ENCODE measurements around the gene SELENOP.

SELENOP gene

DNA sequence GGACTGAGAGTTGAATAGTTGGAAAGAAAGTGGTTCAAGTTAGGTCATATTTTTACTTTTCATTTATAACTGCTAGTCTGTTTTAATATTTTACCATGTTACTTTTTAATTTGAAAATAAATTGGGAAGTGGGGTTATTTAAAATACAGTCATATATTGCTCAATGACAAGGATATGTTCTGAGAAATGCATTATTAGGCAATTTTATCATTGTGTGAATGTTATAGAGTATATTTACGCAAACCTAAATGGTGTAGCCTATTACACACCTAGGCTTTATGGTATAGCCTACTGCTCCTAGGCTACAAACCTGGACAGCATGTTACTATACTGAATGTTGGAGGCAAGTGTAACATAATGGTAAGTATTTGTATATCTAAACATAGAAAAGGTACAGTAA, 49.9 kb downstream of the SELENOP start:
- Histone ChIP-seq H3K4me3 (ENCODE audit: extremely low read depth, insufficient read depth, low read length, poor library complexity, severe bottlenecking) (no peak overlapping the region), H3K36me3 (ENCODE audit: control insufficient read depth, insufficient read depth, low read length) (no peaks in the 10 kb centered on the region), H3K9me3 (ENCODE audit: control insufficient read depth, low read length) (no peaks in the 10 kb centered on the region), H3K27ac (ENCODE audit: low read depth, low read length, severe bottlenecking) (no peak overlapping the region), H3K4me1 (ENCODE audit: control insufficient read depth, insufficient read depth, low read length, poor library complexity, severe bottlenecking) (no peaks in the 10 kb centered on the region)
- no CpG with 5 or more reads among the region's 1 CpG for WGBS, 2 experiments (ENCODE audit: insufficient coverage in 2 of 2)

DNA sequence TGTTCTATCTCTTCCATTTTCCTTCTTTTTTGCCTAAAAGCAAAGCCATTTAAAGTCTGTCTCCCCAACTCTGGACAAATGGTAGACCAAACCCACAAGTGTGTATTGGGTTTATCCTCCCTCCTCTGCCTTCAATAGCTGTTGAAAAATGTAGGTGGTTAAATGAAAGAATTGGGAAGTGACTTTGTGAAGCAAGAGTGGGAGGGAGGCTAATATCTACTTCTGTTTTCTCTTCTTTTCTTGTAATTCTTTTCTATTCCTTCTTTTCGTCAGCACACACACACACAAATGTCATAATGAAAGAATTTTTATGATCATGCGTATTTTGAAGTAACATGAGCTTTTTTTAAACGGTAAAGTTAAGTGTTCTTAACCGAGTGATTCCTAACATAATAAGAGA, 51.3 kb downstream of the SELENOP start:
- H3K4me1 ChIP-seq (ENCODE audit: control insufficient read depth, insufficient read depth, low read length, poor library complexity, severe bottlenecking) = no peaks in the 10 kb centered on the region
- H3K9me3 ChIP-seq (ENCODE audit: control insufficient read depth, low read length) = no peaks in the 10 kb centered on the region
- H3K27ac ChIP-seq (ENCODE audit: low read depth, low read length, severe bottlenecking) = no peak overlapping the region
- no CpG with 5 or more reads among the region's 4 CpGs for WGBS, 2 experiments (ENCODE audit: insufficient coverage in 2 of 2)
- H3K4me3 ChIP-seq (ENCODE audit: extremely low read depth, insufficient read depth, low read length, poor library complexity, severe bottlenecking) = no peak overlapping the region
- no peaks in the 10 kb centered on the region for H3K36me3 ChIP-seq (ENCODE audit: control insufficient read depth, insufficient read depth, low read length)

DNA sequence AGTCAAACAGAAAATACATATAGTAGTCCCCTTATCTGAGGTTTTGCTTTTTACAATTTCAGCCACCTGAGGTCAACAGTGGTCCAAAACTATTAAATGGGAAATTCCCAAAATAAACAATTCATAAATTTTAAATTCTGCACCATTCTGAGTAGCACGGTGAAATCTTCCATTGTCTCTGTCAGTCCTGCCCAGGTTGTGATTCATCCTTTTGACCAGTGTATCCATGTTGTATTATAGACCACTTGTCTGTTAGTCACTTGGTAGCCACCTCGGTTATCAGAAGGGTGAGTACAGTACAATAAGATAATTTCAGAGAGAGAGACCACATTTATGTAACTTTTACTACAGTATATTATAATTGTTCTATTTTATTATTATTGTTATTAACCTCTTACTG, 52.2 kb downstream of the SELENOP start:
- Histone ChIP-seq H3K36me3 (ENCODE audit: control insufficient read depth, insufficient read depth, low read length) (no peaks in the 10 kb centered on the region), H3K4me1 (ENCODE audit: control insufficient read depth, insufficient read depth, low read length, poor library complexity, severe bottlenecking) (no peaks in the 10 kb centered on the region), H3K27ac (ENCODE audit: low read depth, low read length, severe bottlenecking) (no peak overlapping the region), H3K9me3 (ENCODE audit: control insufficient read depth, low read length) (no peaks in the 10 kb centered on the region), H3K4me3 (ENCODE audit: extremely low read depth, insufficient read depth, low read length, poor library complexity, severe bottlenecking) (no peak overlapping the region)
- WGBS, 2 experiments (ENCODE audit: insufficient coverage in 2 of 2) = 80 to 88% methylated on average over 1 of the region's 2 CpGs

DNA sequence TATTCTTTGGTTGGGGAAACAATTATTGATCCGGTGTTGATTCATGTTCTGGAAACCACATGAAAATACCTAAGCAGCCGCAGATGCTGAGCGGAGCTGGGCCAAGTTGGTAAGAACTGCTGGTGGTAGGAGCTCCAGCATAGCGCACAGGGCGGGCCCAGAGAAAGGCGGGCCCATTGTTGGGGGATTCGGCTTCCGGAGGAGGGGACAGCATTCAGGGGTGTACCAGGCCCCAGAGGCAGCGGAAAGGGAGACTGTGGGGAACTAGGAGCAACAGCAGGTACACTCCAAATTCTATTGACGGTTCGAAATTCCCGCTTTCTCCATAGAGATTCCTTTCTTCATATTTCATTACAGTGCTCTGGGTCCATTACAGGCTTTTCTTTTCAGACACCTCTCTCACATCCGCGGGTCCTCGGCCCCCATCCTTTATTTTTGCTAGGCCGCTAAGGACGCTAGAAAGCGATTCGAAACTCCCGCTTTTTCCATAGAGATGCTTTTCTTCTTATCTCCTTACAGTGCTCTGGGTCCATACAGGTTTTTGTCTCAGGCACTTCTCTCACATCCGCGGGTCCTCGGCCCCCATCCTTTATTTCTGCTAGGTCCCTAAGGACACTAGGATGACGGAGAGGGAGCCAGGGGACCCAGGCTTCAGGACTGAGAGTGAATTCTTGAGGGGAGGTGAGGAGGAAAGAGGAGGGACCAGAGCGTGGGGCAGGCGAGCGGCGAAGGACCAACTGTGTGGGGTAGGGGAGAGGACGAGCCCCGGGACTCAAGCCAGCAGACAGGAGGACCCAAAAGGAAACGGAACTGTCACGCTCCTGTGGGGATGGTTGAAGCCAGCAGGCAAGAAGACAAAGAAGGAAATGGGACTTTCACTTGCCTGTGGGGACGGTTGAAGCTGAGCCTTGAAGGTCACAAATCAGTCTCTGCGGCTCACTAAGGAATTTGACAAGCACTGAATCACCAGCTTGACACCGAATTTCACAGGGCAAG, 54.8 kb downstream of the SELENOP start, which contains the start of gene CCDC152:
TSS of gene CCDC152 (plus strand) at position 213 of the 996 bp plus-strand sequence. CDS start 2,304 bp downstream, outside the sequence.
- no peaks in the 10 kb centered on the region for H3K9me3 ChIP-seq (ENCODE audit: control insufficient read depth, low read length)
- H3K27ac ChIP-seq (ENCODE audit: low read depth, low read length, severe bottlenecking) = no peak within 1 kb of the TSS
- 69 to 81% methylated on average over 28 to 32 of the region's 35 CpGs for WGBS, 2 experiments (ENCODE audit: insufficient coverage in 2 of 2)
- H3K4me1 ChIP-seq (ENCODE audit: control insufficient read depth, insufficient read depth, low read length, poor library complexity, severe bottlenecking) = no peaks in the 10 kb centered on the region
- peak within 1 kb of the TSS; percentile 18 for H3K4me3 ChIP-seq (ENCODE audit: extremely low read depth, insufficient read depth, low read length, poor library complexity, severe bottlenecking)
- H3K36me3 ChIP-seq (ENCODE audit: control insufficient read depth, insufficient read depth, low read length) = no peaks in the 10 kb centered on the region

DNA sequence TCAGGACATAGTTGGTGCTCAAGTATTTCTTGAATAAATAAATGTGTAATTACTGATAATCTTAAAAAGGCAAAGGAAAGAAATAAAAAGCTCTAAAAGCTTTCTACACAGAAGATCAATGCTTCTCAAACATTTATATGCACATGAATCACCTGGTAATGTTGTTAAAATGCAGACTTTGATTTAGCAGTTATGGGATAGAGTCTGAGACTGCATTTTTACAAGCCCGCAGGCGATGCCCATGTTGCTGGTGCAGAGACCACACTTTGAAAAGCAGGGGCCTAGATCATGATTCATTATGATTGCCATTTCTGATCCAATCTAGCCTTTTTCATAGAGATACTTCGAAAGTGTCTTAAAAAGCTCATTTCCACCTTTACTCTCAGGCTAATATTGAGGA, 58.6 kb downstream of the SELENOP start:
- WGBS, 2 experiments (ENCODE audit: insufficient coverage in 2 of 2) = 100% methylated on average over 2 of the region's 3 CpGs
- H3K27ac ChIP-seq (ENCODE audit: low read depth, low read length, severe bottlenecking) = no peak overlapping the region
- H3K4me3 ChIP-seq (ENCODE audit: extremely low read depth, insufficient read depth, low read length, poor library complexity, severe bottlenecking) = no peak overlapping the region
- H3K4me1 ChIP-seq (ENCODE audit: control insufficient read depth, insufficient read depth, low read length, poor library complexity, severe bottlenecking) = no peaks in the 10 kb centered on the region
- H3K9me3 ChIP-seq (ENCODE audit: control insufficient read depth, low read length) = no peaks in the 10 kb centered on the region
- no peaks in the 10 kb centered on the region for H3K36me3 ChIP-seq (ENCODE audit: control insufficient read depth, insufficient read depth, low read length)

DNA sequence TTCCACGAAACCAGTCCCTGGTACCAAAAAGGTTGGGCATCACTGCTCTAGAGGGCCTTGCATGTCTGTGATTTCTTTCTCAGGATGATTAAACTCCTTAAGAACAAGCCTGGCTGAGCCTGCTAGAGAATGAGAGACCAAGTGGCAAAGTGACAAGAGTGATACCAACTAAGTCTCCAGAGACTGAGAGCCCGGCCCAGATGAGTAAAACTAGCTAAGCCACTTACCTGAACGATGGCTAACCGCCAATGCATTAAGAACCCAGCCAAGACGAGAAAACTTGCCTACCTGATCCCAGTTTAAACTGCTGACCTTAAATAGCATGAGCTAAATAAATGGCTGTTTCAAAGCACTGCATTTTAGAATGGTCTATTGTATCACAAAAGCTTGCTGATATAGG, 60.6 kb downstream of the SELENOP start:
- no peaks in the 10 kb centered on the region for H3K9me3 ChIP-seq (ENCODE audit: control insufficient read depth, low read length)
- no peaks in the 10 kb centered on the region for H3K36me3 ChIP-seq (ENCODE audit: control insufficient read depth, insufficient read depth, low read length)
- 77% methylated on average over 4 of the region's 5 CpGs for WGBS, 2 experiments (ENCODE audit: insufficient coverage in 2 of 2)
- H3K4me3 ChIP-seq (ENCODE audit: extremely low read depth, insufficient read depth, low read length, poor library complexity, severe bottlenecking) = no peak overlapping the region
- H3K27ac ChIP-seq (ENCODE audit: low read depth, low read length, severe bottlenecking) = no peak overlapping the region
- no peaks in the 10 kb centered on the region for H3K4me1 ChIP-seq (ENCODE audit: control insufficient read depth, insufficient read depth, low read length, poor library complexity, severe bottlenecking)

DNA sequence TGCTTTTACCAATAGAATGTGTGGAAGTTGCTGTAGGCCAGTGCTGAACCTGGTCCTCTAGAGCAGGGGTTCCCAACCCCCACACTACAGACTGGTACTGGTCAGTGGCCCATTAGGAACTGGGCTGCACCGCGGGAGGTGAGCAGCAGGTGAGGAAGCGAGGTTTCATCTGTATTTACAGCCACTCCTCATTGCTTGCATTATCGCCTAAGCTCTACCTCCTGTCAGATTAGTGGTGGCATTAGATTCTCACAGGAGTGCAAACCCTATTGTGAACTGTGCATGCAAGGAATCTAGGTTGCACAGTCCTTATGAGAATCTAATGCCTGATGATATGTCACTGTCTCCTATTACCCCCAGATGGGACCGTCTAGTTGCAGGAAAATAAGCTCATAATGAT, 61.2 kb downstream of the SELENOP start:
- no peaks in the 10 kb centered on the region for H3K36me3 ChIP-seq (ENCODE audit: control insufficient read depth, insufficient read depth, low read length)
- no peaks in the 10 kb centered on the region for H3K9me3 ChIP-seq (ENCODE audit: control insufficient read depth, low read length)
- no peaks in the 10 kb centered on the region for H3K4me1 ChIP-seq (ENCODE audit: control insufficient read depth, insufficient read depth, low read length, poor library complexity, severe bottlenecking)
- H3K27ac ChIP-seq (ENCODE audit: low read depth, low read length, severe bottlenecking) = no peak overlapping the region
- H3K4me3 ChIP-seq (ENCODE audit: extremely low read depth, insufficient read depth, low read length, poor library complexity, severe bottlenecking) = no peak overlapping the region
- 83 to 100% methylated on average over 1 to 4 of the region's 5 CpGs for WGBS, 2 experiments (ENCODE audit: insufficient coverage in 2 of 2)
